Liver (tissue), 9 donors: ENCODE measurements around the gene SCPEP1. TPM values are rescaled to one million over a fixed set of nuclear protein-coding genes. Genes with fewer than 3 reads are reported as not detected.

Experiments used
- DNase-seq: peaks from one replicate; pipeline ENCODE4 v3.0.0-alpha.2; 2017; ENCODE audit warnings: low spot score
- H3K27ac ChIP-seq, 2 donors: one replicate each; pipeline ENCODE4 v1.7.0; 2013; ENCODE audit warnings: inconsistent platforms in 2 of 2, low read length in 2 of 2, control low read depth in 1 of 2, low read depth in 1 of 2, mild to moderate bottlenecking in 1 of 2
- H3K27me3 ChIP-seq, 4 donors: one replicate each; pipeline versions ENCODE4 v1.6.1 to v1.7.0; 2013; ENCODE audit warnings: low read length in 3 of 4, inconsistent platforms in 1 of 4, mild to moderate bottlenecking in 1 of 4, moderate library complexity in 1 of 4; ENCODE audit not compliant: control insufficient read depth in 4 of 4, insufficient read depth in 4 of 4
- H3K36me3 ChIP-seq, 4 donors: one replicate each; pipeline versions ENCODE4 v1.6.1 to v1.7.0; 2013; ENCODE audit warnings: low read length in 3 of 4, mild to moderate bottlenecking in 3 of 4, low read depth in 1 of 4, moderate library complexity in 1 of 4; ENCODE audit not compliant: control insufficient read depth in 4 of 4, insufficient read depth in 3 of 4
- H3K4me1 ChIP-seq, 4 donors: one replicate each; pipeline versions ENCODE4 v1.6.1 to v1.7.0; 2013; ENCODE audit warnings: low read length in 3 of 4, mild to moderate bottlenecking in 3 of 4, moderate library complexity in 1 of 4; ENCODE audit not compliant: control insufficient read depth in 4 of 4, insufficient read depth in 4 of 4
- H3K4me3 ChIP-seq, 3 donors: one replicate each; pipeline versions ENCODE4 v1.6.1 to v1.7.0; 2013; ENCODE audit warnings: low read length in 3 of 3, control low read depth in 1 of 3, low read depth in 1 of 3, mild to moderate bottlenecking in 1 of 3
- H3K9ac ChIP-seq, 2 donors: one replicate each; pipeline ENCODE4 v1.7.0; 2013; ENCODE audit warnings: low read length in 2 of 2, mild to moderate bottlenecking in 2 of 2, moderate library complexity in 2 of 2, control low read depth in 1 of 2, low read depth in 1 of 2
- H3K9me3 ChIP-seq, 4 donors: one replicate each; pipeline versions ENCODE4 v1.6.1 to v1.7.0; 2013; ENCODE audit warnings: low read length in 3 of 4; ENCODE audit not compliant: control insufficient read depth in 4 of 4
- EGR1 ChIP-seq, 2 donors: IDR thresholded peaks; 2 replicates each; pipeline ENCODE4 v1.6.1; 2016 to 2018; ENCODE audit warnings: antibody characterized with exemption in 2 of 2, low read depth in 2 of 2
- FOXA1 ChIP-seq: IDR thresholded peaks from 2 replicates; pipeline ENCODE4 v1.6.1; 2016; ENCODE audit warnings: antibody characterized with exemption
- FOXA2 ChIP-seq: IDR thresholded peaks from 2 replicates; pipeline ENCODE4 v1.6.1; 2016; ENCODE audit warnings: antibody characterized with exemption
- GABPA ChIP-seq, 2 donors: IDR thresholded peaks in 1 of 2; conservative IDR thresholded peaks in 1 of 2; 2 replicates each; pipeline ENCODE4 v1.6.1; 2016; ENCODE audit warnings: antibody characterized with exemption in 2 of 2, mild to moderate bottlenecking in 1 of 2, moderate library complexity in 1 of 2
- HNF4A ChIP-seq, 2 donors: conservative IDR thresholded peaks; 2 replicates each; pipeline ENCODE4 v1.6.1; 2016; ENCODE audit warnings: antibody characterized with exemption in 2 of 2, mild to moderate bottlenecking in 2 of 2
- HNF4G ChIP-seq: IDR thresholded peaks from 2 replicates; pipeline ENCODE4 v1.6.1; 2016; ENCODE audit warnings: antibody characterized with exemption
- JUND ChIP-seq, 2 donors: IDR thresholded peaks; 2 replicates each; pipeline ENCODE4 v1.6.1; 2016; ENCODE audit warnings: antibody characterized with exemption in 2 of 2
- NR2F2 ChIP-seq: IDR thresholded peaks from 2 replicates; pipeline ENCODE4 v1.6.1; 2016; ENCODE audit warnings: antibody characterized with exemption
- RAD21 ChIP-seq, 2 donors: IDR thresholded peaks; 2 replicates each; pipeline ENCODE4 v1.6.1; 2016; ENCODE audit warnings: antibody characterized with exemption in 2 of 2, mild to moderate bottlenecking in 2 of 2
- RXRA ChIP-seq, 2 donors: IDR thresholded peaks; 2 replicates each; pipeline ENCODE4 v1.6.1; 2017 to 2018; ENCODE audit warnings: antibody characterized with exemption in 2 of 2, mild to moderate bottlenecking in 1 of 2
- SP1 ChIP-seq: IDR thresholded peaks from 2 replicates; pipeline ENCODE4 v1.6.1; 2018; ENCODE audit warnings: antibody characterized with exemption, mild to moderate bottlenecking
- TAF1 ChIP-seq: conservative IDR thresholded peaks from 2 replicates; pipeline ENCODE4 v1.6.1; 2016; ENCODE audit warnings: antibody characterized with exemption, mild to moderate bottlenecking
- YY1 ChIP-seq: IDR thresholded peaks from 2 replicates; pipeline ENCODE4 v1.6.1; 2016; ENCODE audit warnings: antibody characterized with exemption, mild to moderate bottlenecking
- WGBS: extraction: QIAGEN DNeasy Blood & Tissue Kit; methylation state at CpG from one replicate; pipeline ENCODE4 v1.1.7; 2013; 5-methylcytosine and 5-hydroxymethylcytosine counted together
- polyA plus RNA-seq, 2 donors: library from polyadenylated mRNA; stranded (reverse) in 1 of 2; unstranded in 1 of 2; fragments of 200-250 nt in 1 of 2; fragments of >200 nt in 1 of 2; fragmentation: Nextera tagmentation in 1 of 2; extraction: Ambion mirVana in 1 of 2; gene quantifications; one replicate each; pipeline versions ENCODE4 v1.2.1 to v1.2.3, GENCODE V29; 2013 to 2015
- total RNA-seq, 2 donors: library from RNA; depleted of rRNA; stranded (reverse); fragments of >200 nt; gene quantifications; one replicate each; pipeline ENCODE4 v1.2.3, GENCODE V29; 2014
- TF ChIP-seq, protein P1 (sequence below): IDR thresholded peaks from 2 replicates; pipeline ENCODE4 v1.6.1; 2016; ENCODE audit warnings: antibody characterized with exemption, mild to moderate bottlenecking
- TF ChIP-seq, protein P2 (sequence below): IDR thresholded peaks from 2 replicates; pipeline ENCODE4 v1.6.1; 2016; ENCODE audit warnings: antibody characterized with exemption
- TF ChIP-seq, protein P3 (sequence below): IDR thresholded peaks from 2 replicates; pipeline ENCODE4 v1.6.1; 2016; ENCODE audit warnings: antibody characterized with exemption
- TF ChIP-seq, protein P4 (sequence below): IDR thresholded peaks from 2 replicates; pipeline ENCODE4 v1.6.1; 2016; ENCODE audit warnings: antibody characterized with exemption
- TF ChIP-seq, protein P5 (sequence below): fragments of 150-350 bp; IDR thresholded peaks from 2 replicates; pipeline ENCODE4 v1.5.1; 2017; ENCODE audit warnings: improper control_type of control experiment, low read depth, low read length; ENCODE audit not compliant: missing input control
- donor health status: healthy.
- donor health status: healthy.
- donor health status: healthy.
- donor health status: healthy.
- donor health status: healthy.

The SCPEP1 gene
- total and polyA plus RNA-seq, 4 donors, result 15.7 to 29.3 (median 28.2) TPM

DNA sequence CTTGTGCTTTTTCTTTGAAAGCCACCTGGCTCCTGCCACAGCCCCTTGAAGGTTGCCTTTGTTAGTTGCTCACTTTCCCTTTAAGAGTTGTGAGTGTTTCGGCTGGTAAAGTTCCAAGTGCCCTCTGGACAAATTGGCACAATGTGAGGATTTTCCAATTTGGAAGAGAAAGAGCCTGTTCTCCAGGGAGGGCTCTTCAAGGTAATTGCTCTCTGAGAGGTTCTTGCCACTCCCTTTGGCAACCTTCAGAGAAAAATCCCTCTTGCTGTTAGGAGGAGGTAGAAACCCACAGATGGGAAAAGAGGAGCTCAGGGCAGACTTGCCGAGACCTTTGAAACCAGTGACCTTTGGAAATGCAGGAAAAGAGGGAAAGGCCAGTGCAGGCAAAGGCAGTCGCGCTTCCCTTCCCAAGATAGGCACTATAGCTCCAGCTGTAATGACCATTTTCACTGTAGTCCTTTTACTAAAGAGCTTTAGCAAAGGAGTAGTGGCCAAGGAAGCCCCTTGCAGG is 58.1 kb downstream of the SCPEP1 start:
- Histone ChIP-seq H3K27ac (peak overlapping the region; percentile 46), H3K9me3 (no peaks in the 10 kb centered on the region), H3K4me1 (peaks cover 8 to 28% (median 23%) of the 10 kb centered on the region in 4 donors), H3K4me3 (peak overlapping the region; percentile 39 to 71 (median 50)), H3K9ac (peak overlapping the region in 1 of 2 donors; percentile 65), H3K27me3 (no peaks in the 10 kb centered on the region), H3K36me3 (no peaks in the 10 kb centered on the region)
- DNase-seq, result no peak
- 22% methylated on average over 4 of the region's 4 CpGs for WGBS
- peak; percentile 82 to 83 for TF ChIP-seq RXRA (IDR thresholded peaks at IDR 0.05)
- TF ChIP-seq, protein P1, sequence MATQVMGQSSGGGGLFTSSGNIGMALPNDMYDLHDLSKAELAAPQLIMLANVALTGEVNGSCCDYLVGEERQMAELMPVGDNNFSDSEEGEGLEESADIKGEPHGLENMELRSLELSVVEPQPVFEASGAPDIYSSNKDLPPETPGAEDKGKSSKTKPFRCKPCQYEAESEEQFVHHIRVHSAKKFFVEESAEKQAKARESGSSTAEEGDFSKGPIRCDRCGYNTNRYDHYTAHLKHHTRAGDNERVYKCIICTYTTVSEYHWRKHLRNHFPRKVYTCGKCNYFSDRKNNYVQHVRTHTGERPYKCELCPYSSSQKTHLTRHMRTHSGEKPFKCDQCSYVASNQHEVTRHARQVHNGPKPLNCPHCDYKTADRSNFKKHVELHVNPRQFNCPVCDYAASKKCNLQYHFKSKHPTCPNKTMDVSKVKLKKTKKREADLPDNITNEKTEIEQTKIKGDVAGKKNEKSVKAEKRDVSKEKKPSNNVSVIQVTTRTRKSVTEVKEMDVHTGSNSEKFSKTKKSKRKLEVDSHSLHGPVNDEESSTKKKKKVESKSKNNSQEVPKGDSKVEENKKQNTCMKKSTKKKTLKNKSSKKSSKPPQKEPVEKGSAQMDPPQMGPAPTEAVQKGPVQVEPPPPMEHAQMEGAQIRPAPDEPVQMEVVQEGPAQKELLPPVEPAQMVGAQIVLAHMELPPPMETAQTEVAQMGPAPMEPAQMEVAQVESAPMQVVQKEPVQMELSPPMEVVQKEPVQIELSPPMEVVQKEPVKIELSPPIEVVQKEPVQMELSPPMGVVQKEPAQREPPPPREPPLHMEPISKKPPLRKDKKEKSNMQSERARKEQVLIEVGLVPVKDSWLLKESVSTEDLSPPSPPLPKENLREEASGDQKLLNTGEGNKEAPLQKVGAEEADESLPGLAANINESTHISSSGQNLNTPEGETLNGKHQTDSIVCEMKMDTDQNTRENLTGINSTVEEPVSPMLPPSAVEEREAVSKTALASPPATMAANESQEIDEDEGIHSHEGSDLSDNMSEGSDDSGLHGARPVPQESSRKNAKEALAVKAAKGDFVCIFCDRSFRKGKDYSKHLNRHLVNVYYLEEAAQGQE, result peak; percentile 23
- TF ChIP-seq, protein P2, sequence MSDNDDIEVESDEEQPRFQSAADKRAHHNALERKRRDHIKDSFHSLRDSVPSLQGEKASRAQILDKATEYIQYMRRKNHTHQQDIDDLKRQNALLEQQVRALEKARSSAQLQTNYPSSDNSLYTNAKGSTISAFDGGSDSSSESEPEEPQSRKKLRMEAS, result peak; percentile 68
- TF ChIP-seq, protein P3, sequence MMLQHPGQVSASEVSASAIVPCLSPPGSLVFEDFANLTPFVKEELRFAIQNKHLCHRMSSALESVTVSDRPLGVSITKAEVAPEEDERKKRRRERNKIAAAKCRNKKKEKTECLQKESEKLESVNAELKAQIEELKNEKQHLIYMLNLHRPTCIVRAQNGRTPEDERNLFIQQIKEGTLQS, result no peak
- TF ChIP-seq GABPA (IDR thresholded peaks at IDR 0.05 in 1 of 2, conservative IDR thresholded peaks at IDR 0.05 in 1 of 2), result peak in 1 of 2 donors; percentile 17
- TF ChIP-seq, protein P4, sequence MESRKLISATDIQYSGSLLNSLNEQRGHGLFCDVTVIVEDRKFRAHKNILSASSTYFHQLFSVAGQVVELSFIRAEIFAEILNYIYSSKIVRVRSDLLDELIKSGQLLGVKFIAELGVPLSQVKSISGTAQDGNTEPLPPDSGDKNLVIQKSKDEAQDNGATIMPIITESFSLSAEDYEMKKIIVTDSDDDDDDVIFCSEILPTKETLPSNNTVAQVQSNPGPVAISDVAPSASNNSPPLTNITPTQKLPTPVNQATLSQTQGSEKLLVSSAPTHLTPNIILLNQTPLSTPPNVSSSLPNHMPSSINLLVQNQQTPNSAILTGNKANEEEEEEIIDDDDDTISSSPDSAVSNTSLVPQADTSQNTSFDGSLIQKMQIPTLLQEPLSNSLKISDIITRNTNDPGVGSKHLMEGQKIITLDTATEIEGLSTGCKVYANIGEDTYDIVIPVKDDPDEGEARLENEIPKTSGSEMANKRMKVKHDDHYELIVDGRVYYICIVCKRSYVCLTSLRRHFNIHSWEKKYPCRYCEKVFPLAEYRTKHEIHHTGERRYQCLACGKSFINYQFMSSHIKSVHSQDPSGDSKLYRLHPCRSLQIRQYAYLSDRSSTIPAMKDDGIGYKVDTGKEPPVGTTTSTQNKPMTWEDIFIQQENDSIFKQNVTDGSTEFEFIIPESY, result peak; percentile 30
- TF ChIP-seq, protein P5, sequence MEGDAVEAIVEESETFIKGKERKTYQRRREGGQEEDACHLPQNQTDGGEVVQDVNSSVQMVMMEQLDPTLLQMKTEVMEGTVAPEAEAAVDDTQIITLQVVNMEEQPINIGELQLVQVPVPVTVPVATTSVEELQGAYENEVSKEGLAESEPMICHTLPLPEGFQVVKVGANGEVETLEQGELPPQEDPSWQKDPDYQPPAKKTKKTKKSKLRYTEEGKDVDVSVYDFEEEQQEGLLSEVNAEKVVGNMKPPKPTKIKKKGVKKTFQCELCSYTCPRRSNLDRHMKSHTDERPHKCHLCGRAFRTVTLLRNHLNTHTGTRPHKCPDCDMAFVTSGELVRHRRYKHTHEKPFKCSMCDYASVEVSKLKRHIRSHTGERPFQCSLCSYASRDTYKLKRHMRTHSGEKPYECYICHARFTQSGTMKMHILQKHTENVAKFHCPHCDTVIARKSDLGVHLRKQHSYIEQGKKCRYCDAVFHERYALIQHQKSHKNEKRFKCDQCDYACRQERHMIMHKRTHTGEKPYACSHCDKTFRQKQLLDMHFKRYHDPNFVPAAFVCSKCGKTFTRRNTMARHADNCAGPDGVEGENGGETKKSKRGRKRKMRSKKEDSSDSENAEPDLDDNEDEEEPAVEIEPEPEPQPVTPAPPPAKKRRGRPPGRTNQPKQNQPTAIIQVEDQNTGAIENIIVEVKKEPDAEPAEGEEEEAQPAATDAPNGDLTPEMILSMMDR, result no peak
- TF ChIP-seq NR2F2, result peak; percentile 59
- TF ChIP-seq HNF4A (conservative IDR thresholded peaks at IDR 0.05), result peak; percentile 77 to 94
- no peak for TF ChIP-seq HNF4G
- peak; percentile 77 for TF ChIP-seq SP1
- peak in 1 of 2 donors; percentile 34 for TF ChIP-seq RAD21 (IDR thresholded peaks at IDR 0.05)
- TF ChIP-seq FOXA2, result no peak
- TF ChIP-seq TAF1, result no peak
- peak; percentile 67 for TF ChIP-seq YY1
- peak in 1 of 2 donors; percentile 28 for TF ChIP-seq JUND (IDR thresholded peaks at IDR 0.05)
- TF ChIP-seq EGR1 (IDR thresholded peaks at IDR 0.05; ENCODE audit: low read depth in 2 of 2), result peak in 1 of 2 donors; percentile 33
- peak; percentile 17 for TF ChIP-seq FOXA1
